Mammary epithelial cell (primary cell): Measurements from ENCODE around the gene SLC1A5.

Source experiments
- CTCF ChIP-seq, 2 donors: IDR thresholded peaks in 1 of 2; conservative IDR thresholded peaks in 1 of 2; 2 replicates each; pipeline ENCODE4 v1.5.1; 2011 to 2012; ENCODE audit warnings: inconsistent platforms in 2 of 2, low read length in 2 of 2, mild to moderate bottlenecking in 2 of 2, control low read depth in 1 of 2, low read depth in 1 of 2; ENCODE audit not compliant: insufficient read depth in 1 of 2; ENCODE audit errors: extremely low read depth in 1 of 2
- EZH2 ChIP-seq: IDR thresholded peaks from 2 replicates; pipeline ENCODE4 v1.6.1; 2012; ENCODE audit warnings: low read length, inconsistent platforms, borderline replicate concordance

GRCh38 chr19:46812977-46813838 is 24.8 kb upstream of the SLC1A5 start:
- TF ChIP-seq CTCF (conservative IDR thresholded peaks at IDR 0.05 in 1 of 2, IDR thresholded peaks at IDR 0.05 in 1 of 2; ENCODE audit: extremely low read depth in 1 of 2, insufficient read depth in 1 of 2, low read depth in 1 of 2, low read length in 2 of 2): no peak
- TF ChIP-seq EZH2: no peak
